Trophoblast cell (in vitro differentiated cells and primary cell): ENCODE data around the gene ZNF407. TPM values are rescaled to one million over a fixed set of nuclear protein-coding genes. Genes with fewer than 3 reads are reported as not detected.

Source experiments
- DNase-seq, 2 donors: peaks; one replicate each; pipeline ENCODE4 v3.0.0-alpha.2; 2016
- H2AFZ ChIP-seq: 2 replicates; pipeline ENCODE4 v1.6.1; 2013; ENCODE audit warnings: low read length, moderate library complexity, mild to moderate bottlenecking; ENCODE audit not compliant: insufficient read depth, poor library complexity
- H2AK5ac ChIP-seq: 2 replicates; pipeline ENCODE4 v1.6.1; 2013; ENCODE audit warnings: mild to moderate bottlenecking, low read length
- H2BK120ac ChIP-seq: 2 replicates; pipeline ENCODE4 v1.6.1; 2013; ENCODE audit warnings: low read length, mild to moderate bottlenecking, moderate library complexity; ENCODE audit not compliant: insufficient read depth, poor library complexity
- H2BK12ac ChIP-seq: 2 replicates; pipeline ENCODE4 v1.6.1; 2013; ENCODE audit warnings: mild to moderate bottlenecking, low read length, moderate library complexity
- H2BK5ac ChIP-seq: 2 replicates; pipeline ENCODE4 v1.6.1; 2013; ENCODE audit warnings: low read length, low read depth, moderate library complexity, mild to moderate bottlenecking; ENCODE audit not compliant: poor library complexity
- H3K14ac ChIP-seq: 2 replicates; pipeline ENCODE4 v1.6.1; 2013; ENCODE audit warnings: mild to moderate bottlenecking, low read length
- H3K18ac ChIP-seq: 2 replicates; pipeline ENCODE4 v1.6.1; 2013; ENCODE audit warnings: mild to moderate bottlenecking, low read length
- H3K23ac ChIP-seq: 2 replicates; pipeline ENCODE4 v1.6.1; 2013; ENCODE audit warnings: low read length
- H3K27ac ChIP-seq: 2 replicates; pipeline ENCODE4 v1.5.1; 2013; ENCODE audit warnings: low read depth, mild to moderate bottlenecking, inconsistent platforms, low read length, moderate library complexity
- H3K27me3 ChIP-seq: 2 replicates; pipeline ENCODE4 v1.6.1; 2013; ENCODE audit warnings: inconsistent platforms, mild to moderate bottlenecking, low read length, moderate library complexity; ENCODE audit not compliant: insufficient read depth
- H3K36me3 ChIP-seq, 2 experiments: 1 replicate in 1 of 2; 2 replicates in 1 of 2; pipeline ENCODE4 v1.6.1; 2013; ENCODE audit warnings: low read length in 2 of 2, mild to moderate bottlenecking in 2 of 2, moderate library complexity in 1 of 2; ENCODE audit not compliant: insufficient read depth in 2 of 2, control insufficient read depth in 1 of 2
- H3K4ac ChIP-seq: 2 replicates; pipeline ENCODE4 v1.6.1; 2013; ENCODE audit warnings: low read depth, mild to moderate bottlenecking, low read length, moderate library complexity
- H3K4me1 ChIP-seq, 2 experiments: 1 replicate in 1 of 2; 2 replicates in 1 of 2; pipeline ENCODE4 v1.6.1; 2013; ENCODE audit warnings: low read length in 2 of 2, mild to moderate bottlenecking in 2 of 2, moderate library complexity in 1 of 2; ENCODE audit not compliant: insufficient read depth in 2 of 2, control insufficient read depth in 1 of 2
- H3K4me2 ChIP-seq: 2 replicates; pipeline ENCODE4 v1.6.1; 2013; ENCODE audit warnings: inconsistent platforms, mild to moderate bottlenecking, low read length, moderate library complexity
- H3K4me3 ChIP-seq: 2 replicates; pipeline ENCODE4 v1.5.1; 2013; ENCODE audit warnings: mild to moderate bottlenecking, low read depth, low read length, inconsistent platforms
- H3K79me1 ChIP-seq: one replicate; pipeline ENCODE4 v1.6.1; 2013; ENCODE audit warnings: low read length
- H3K79me2 ChIP-seq: 2 replicates; pipeline ENCODE4 v1.6.1; 2013; ENCODE audit warnings: low read length, mild to moderate bottlenecking; ENCODE audit not compliant: control insufficient read depth, insufficient read depth, poor library complexity
- H3K9ac ChIP-seq: 2 replicates; pipeline ENCODE4 v1.6.1; 2013; ENCODE audit warnings: mild to moderate bottlenecking, low read length
- H3K9me3 ChIP-seq: 2 replicates; pipeline ENCODE4 v1.6.1; 2013; ENCODE audit warnings: low read depth, mild to moderate bottlenecking, control low read depth, inconsistent platforms, low read length; ENCODE audit not compliant: insufficient read depth
- H4K12ac ChIP-seq: 2 replicates; pipeline ENCODE4 v1.6.1; 2013; ENCODE audit warnings: low read depth, mild to moderate bottlenecking, low read length, moderate library complexity
- H4K8ac ChIP-seq: 2 replicates; pipeline ENCODE4 v1.6.1; 2013; ENCODE audit warnings: low read depth, mild to moderate bottlenecking, low read length, moderate library complexity
- H4K91ac ChIP-seq: one replicate; pipeline ENCODE4 v1.6.1; 2013; ENCODE audit warnings: low read depth, mild to moderate bottlenecking, low read length, moderate library complexity
- WGBS: extraction: QIAGEN DNeasy Blood & Tissue Kit; methylation state at CpG from one replicate; pipeline ENCODE4 v1.1.7; 2013; ENCODE audit warnings: missing lambda C conversion rate; ENCODE audit not compliant: insufficient read length, insufficient coverage; ENCODE audit errors: extremely low coverage; 5-methylcytosine and 5-hydroxymethylcytosine counted together
- polyA plus RNA-seq: library from polyadenylated mRNA; stranded (reverse); fragments of 200-250 nt; gene quantifications from 2 replicates; pipeline ENCODE4 v1.2.3, GENCODE V29; 2013

ZNF407 gene, protein sequence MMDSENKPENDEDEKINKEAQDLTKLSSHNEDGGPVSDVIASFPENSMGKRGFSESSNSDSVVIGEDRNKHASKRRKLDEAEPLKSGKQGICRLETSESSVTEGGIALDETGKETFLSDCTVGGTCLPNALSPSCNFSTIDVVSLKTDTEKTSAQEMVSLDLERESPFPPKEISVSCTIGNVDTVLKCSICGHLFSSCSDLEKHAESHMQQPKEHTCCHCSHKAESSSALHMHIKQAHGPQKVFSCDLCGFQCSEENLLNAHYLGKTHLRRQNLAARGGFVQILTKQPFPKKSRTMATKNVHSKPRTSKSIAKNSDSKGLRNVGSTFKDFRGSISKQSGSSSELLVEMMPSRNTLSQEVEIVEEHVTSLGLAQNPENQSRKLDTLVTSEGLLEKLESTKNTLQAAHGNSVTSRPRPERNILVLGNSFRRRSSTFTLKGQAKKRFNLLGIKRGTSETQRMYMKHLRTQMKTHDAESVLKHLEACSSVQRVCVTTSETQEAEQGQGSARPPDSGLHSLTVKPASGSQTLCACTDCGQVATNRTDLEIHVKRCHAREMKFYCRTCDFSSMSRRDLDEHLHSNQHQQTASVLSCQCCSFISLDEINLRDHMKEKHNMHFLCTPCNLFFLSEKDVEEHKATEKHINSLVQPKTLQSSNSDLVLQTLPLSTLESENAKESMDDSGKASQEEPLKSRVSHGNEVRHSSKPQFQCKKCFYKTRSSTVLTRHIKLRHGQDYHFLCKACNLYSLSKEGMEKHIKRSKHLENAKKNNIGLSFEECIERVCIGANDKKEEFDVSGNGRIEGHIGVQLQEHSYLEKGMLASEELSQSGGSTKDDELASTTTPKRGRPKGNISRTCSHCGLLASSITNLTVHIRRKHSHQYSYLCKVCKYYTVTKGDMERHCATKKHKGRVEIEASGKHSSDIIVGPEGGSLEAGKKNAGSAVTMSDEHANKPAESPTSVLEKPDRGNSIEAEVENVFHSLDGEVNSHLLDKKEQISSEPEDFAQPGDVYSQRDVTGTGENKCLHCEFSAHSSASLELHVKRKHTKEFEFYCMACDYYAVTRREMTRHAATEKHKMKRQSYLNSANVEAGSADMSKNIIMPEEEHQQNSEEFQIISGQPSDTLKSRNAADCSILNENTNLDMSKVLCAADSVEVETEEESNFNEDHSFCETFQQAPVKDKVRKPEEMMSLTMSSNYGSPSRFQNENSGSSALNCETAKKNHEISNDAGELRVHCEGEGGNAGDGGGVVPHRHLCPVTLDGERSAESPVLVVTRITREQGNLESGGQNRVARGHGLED (N-terminal part only)
- polyA plus RNA-seq, result 2.2 TPM in 2 replicates

DNA sequence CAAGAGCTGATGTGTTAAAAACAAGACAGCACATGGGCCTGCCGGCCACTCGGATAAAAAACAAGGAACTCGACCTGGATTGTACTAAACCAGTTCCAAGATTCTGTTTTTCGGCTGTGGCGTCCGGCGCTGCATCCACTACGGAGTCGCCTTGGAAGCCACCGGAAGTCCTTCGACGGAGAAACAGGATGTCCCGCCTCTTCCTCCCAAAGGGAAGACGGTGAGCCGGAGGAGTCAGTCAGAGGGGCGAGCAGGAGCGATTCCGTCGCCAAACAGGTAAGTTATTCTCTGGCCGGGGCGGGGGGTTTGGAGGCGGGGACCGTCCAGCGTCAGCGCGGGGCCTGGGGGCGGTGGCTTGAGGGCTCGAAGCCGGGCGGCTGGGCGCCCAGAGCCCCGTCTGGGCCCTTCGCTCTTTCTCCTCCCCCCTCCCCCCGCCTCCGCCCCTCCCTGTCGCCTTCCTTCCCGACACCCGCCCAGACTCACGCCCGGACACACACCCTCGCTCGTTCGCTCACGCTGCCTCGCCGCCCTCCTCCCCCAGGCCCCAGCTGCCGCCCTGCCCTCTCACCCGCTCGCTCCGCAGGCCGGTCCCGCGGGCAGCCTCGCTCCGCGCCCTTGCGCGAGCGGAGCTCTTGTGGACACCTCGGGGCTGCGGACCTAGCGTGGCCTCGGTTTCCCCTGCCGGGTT is at the start of gene ZNF407:
ZNF407 (plus strand) TSS at position 209 of the 688 bp plus-strand sequence. CDS start 33,150 bp downstream, outside the sequence.
- peaks cover 5% of the 10 kb centered on the region in 2 experiments for H3K4me1 ChIP-seq
- peak within 1 kb of the TSS; percentile 91 for H2AFZ ChIP-seq
- peak within 1 kb of the TSS; percentile 92 for H4K91ac ChIP-seq
- peak within 1 kb of the TSS; percentile 76 for H3K4ac ChIP-seq
- peak within 1 kb of the TSS; percentile 94 for H3K9ac ChIP-seq
- peak within 1 kb of the TSS; percentile 89 for H3K27ac ChIP-seq
- H2BK12ac ChIP-seq, result no peak within 1 kb of the TSS
- H3K9me3 ChIP-seq, result no peaks in the 10 kb centered on the region
- no peaks in the 10 kb centered on the region for H3K27me3 ChIP-seq
- WGBS, result no CpG with 5 or more reads among the region's 64 CpGs
- peaks cover 13% of the 10 kb centered on the region for H3K79me1 ChIP-seq
- H3K79me2 ChIP-seq, result peaks cover 7% of the 10 kb centered on the region
- H3K23ac ChIP-seq, result no peak within 1 kb of the TSS
- H3K4me2 ChIP-seq, result peak within 1 kb of the TSS; percentile 81
- peak within 1 kb of the TSS; percentile 91 for H2BK120ac ChIP-seq
- H3K14ac ChIP-seq, result peak within 1 kb of the TSS; percentile 92
- H2BK5ac ChIP-seq, result peak within 1 kb of the TSS; percentile 84
- peak; percentile 80 to 90 for DNase-seq
- H2AK5ac ChIP-seq, result peak within 1 kb of the TSS; percentile 23
- H4K12ac ChIP-seq, result peak within 1 kb of the TSS; percentile 98
- peak within 1 kb of the TSS; percentile 100 for H4K8ac ChIP-seq
- no peaks in the 10 kb centered on the region for H3K36me3 ChIP-seq
- peak within 1 kb of the TSS; percentile 91 for H3K4me3 ChIP-seq
- H3K18ac ChIP-seq, result peak within 1 kb of the TSS; percentile 89

DNA sequence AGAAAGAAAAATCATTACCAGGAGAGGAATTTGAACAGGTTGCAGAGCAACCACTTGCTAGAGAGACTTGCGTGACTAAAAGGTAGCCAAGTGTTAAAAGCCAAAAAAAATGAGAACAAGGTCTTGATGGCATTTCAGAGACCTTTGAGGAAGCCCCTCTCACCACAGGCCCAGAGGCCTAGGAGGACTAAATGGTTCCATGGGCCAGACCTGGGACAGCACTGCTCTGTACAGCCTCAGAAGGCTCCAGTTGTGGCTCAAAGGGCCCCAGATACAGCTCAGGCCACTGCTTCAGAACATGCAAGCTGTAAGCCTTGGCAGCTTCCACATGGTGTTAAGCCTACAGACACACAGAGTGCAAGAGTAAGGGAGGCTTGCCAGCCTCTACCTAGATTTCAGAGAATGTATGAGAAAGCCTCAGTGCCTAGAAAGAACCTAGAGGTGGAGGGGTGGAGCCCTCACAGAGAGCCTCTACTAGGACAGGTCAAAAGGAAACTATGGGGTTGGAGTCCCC is 48.0 kb upstream of the ZNF407 start:
- Histone ChIP-seq H2BK5ac (no peak overlapping the region), H3K36me3 (no peaks in the 10 kb centered on the region), H3K18ac (no peak overlapping the region), H2BK120ac (no peak overlapping the region), H4K8ac (no peak overlapping the region), H2BK12ac (no peak overlapping the region), H3K9ac (no peak overlapping the region), H3K79me2 (no peaks in the 10 kb centered on the region), H3K79me1 (no peaks in the 10 kb centered on the region), H3K14ac (no peak overlapping the region), H3K27ac (no peak overlapping the region), H2AFZ (no peak overlapping the region), H4K91ac (no peak overlapping the region), H3K4ac (no peak overlapping the region), H3K9me3 (peaks cover 16% of the 10 kb centered on the region), H2AK5ac (no peak overlapping the region), H3K4me2 (no peak overlapping the region), H3K23ac (no peak overlapping the region), H3K27me3 (peaks cover 7% of the 10 kb centered on the region), H3K4me1 (no peaks in the 10 kb centered on the region), H3K4me3 (no peak overlapping the region), H4K12ac (no peak overlapping the region)
- no peak for DNase-seq
- no CpG with 5 or more reads among the region's 1 CpG for WGBS

DNA sequence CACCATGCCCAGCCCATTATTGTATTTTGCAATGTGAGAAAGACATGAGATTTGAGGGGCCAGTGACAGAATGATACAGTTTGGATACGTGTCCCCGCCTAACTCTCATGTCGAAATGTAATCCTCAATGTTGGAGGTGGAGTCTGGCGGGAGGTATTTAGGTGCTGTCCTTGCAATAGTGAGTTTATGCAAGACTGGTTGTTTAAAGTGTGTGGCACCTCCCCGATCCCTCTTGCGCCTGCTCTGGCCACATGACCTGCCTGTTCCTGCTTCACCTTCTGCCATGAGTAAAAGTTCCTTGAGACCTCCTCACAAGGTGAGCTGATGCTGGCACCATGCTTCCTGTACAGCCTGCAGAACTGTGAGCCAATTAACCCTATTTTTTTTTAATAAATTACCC is 46.8 kb upstream of the ZNF407 start:
- Histone ChIP-seq H3K36me3 (no peaks in the 10 kb centered on the region), H3K27me3 (peaks cover 7% of the 10 kb centered on the region), H3K4ac (no peak overlapping the region), H2BK5ac (no peak overlapping the region), H2AFZ (no peak overlapping the region), H2BK12ac (no peak overlapping the region), H4K91ac (no peak overlapping the region), H3K23ac (no peak overlapping the region), H2BK120ac (no peak overlapping the region), H3K4me3 (no peak overlapping the region), H3K18ac (no peak overlapping the region), H3K14ac (no peak overlapping the region), H3K79me1 (no peaks in the 10 kb centered on the region), H3K4me1 (no peaks in the 10 kb centered on the region), H2AK5ac (no peak overlapping the region), H3K79me2 (no peaks in the 10 kb centered on the region), H4K8ac (no peak overlapping the region), H3K9ac (no peak overlapping the region), H3K4me2 (no peak overlapping the region), H3K9me3 (peaks cover 16% of the 10 kb centered on the region), H3K27ac (no peak overlapping the region), H4K12ac (no peak overlapping the region)
- no peak for DNase-seq
- WGBS, result no CpG with 5 or more reads among the region's 6 CpGs
